CD4-positive, alpha-beta T cell treated with Interleukin-1 beta for 1 hour (primary cell): ENCODE measurements around the gene SCAANT1.
A peak's percentile ranks its signal among the peaks of the same experiment; 100 is the strongest.

Experiments
- DNase-seq, 2 donors: peaks; one replicate each; pipeline ENCODE4 v3.0.0-alpha.2; 2020 to 2022

SCAANT1 gene

GRCh38 chr3:63911873-63912767 lies at the start of gene SCAANT1:
Gene SCAANT1, minus strand, starts transcription at chr3:63912383.
- DNase-seq = peak; percentile 86 to 87

- peak in 1 of 2 donors; percentile 75 for DNase-seq
Measured at GRCh38 chr3:63961891-63962290, 49.7 kb upstream of the SCAANT1 start.

GRCh38 chr3:63960048-63960711 lies 48.0 kb upstream of the SCAANT1 start:
- DNase-seq = no peak

GRCh38 chr3:63959146-63959545 lies 47.0 kb upstream of the SCAANT1 start:
- no peak for DNase-seq

- no peak for DNase-seq
Measured at GRCh38 chr3:63955830-63956545, 43.8 kb upstream of the SCAANT1 start.

GRCh38 chr3:63955036-63955650 lies 43.0 kb upstream of the SCAANT1 start:
- no peak for DNase-seq

GRCh38 chr3:63954182-63954581 lies 42.0 kb upstream of the SCAANT1 start:
- DNase-seq = no peak

GRCh38 chr3:63952248-63952594 lies 40.0 kb upstream of the SCAANT1 start:
- no peak for DNase-seq

GRCh38 chr3:63951492-63952247 lies 39.5 kb upstream of the SCAANT1 start:
- DNase-seq = no peak

GRCh38 chr3:63950698-63951097 lies 38.5 kb upstream of the SCAANT1 start:
- no peak for DNase-seq

GRCh38 chr3:63949005-63949404 lies 36.8 kb upstream of the SCAANT1 start:
- DNase-seq = no peak

GRCh38 chr3:63947594-63947993 lies 35.4 kb upstream of the SCAANT1 start:
- no peak for DNase-seq

GRCh38 chr3:63946753-63947152 lies 34.6 kb upstream of the SCAANT1 start:
- DNase-seq = no peak

- no peak for DNase-seq
Measured at GRCh38 chr3:63945558-63946096, 33.4 kb upstream of the SCAANT1 start.

- no peak for DNase-seq
Measured at GRCh38 chr3:63943678-63944077, 31.5 kb upstream of the SCAANT1 start.

GRCh38 chr3:63942528-63942927 lies 30.3 kb upstream of the SCAANT1 start:
- DNase-seq = no peak

- no peak for DNase-seq
Measured at GRCh38 chr3:63940389-63940757, 28.2 kb upstream of the SCAANT1 start.

GRCh38 chr3:63937661-63938651 lies 25.8 kb upstream of the SCAANT1 start:
- peak; percentile 23 to 51 for DNase-seq

GRCh38 chr3:63936925-63937324 lies 24.7 kb upstream of the SCAANT1 start:
- no peak for DNase-seq

- DNase-seq = peak; percentile 23 to 47
Measured at GRCh38 chr3:63934041-63934866, 22.1 kb upstream of the SCAANT1 start.
